ENCODE measurements around the gene PYGO1. TPM values are rescaled to one million over a fixed set of nuclear protein-coding genes. Genes with fewer than 3 reads are reported as not detected.

PYGO1 gene
- total and polyA plus RNA-seq, 4 donors: 0.07 to 2.9 (median 0.16) TPM

DNA sequence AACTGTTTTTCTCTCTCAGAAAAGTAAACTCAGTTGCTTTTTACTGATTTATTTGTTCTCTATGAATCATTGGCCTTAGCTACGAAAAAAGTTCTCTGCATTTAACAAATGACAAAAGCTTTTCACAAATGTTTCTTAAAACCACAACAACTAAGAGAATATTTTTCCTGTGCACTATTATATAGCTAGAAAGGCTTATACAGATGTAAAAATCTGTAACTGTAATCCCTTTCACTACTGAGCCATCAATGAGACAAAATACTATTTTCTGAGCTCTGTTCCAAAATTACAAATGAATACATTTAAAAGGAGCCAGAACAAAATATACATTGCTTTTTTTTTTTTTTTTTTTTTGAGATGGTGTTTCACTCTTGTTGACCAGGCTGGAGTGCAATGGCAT lies 45.6 kb upstream of the PYGO1 start:
- WGBS: 83% methylated on average over 1 of the region's 1 CpG
- Histone ChIP-seq H3K9ac (ENCODE audit: low read depth in 1 of 2, low read length in 2 of 2) (no peak overlapping the region), H3K36me3 (ENCODE audit: control insufficient read depth in 4 of 4, insufficient read depth in 3 of 4, low read depth in 1 of 4, low read length in 3 of 4) (no peaks in the 10 kb centered on the region), H3K4me3 (ENCODE audit: low read depth in 1 of 3, low read length in 3 of 3) (no peak overlapping the region), H3K9me3 (ENCODE audit: control insufficient read depth in 4 of 4, low read length in 3 of 4) (no peaks in the 10 kb centered on the region), H3K27ac (ENCODE audit: low read depth in 1 of 2, low read length in 2 of 2) (no peak overlapping the region), H3K4me1 (ENCODE audit: control insufficient read depth in 4 of 4, insufficient read depth in 4 of 4, low read length in 3 of 4) (no peaks in the 10 kb centered on the region), H3K27me3 (ENCODE audit: control insufficient read depth in 4 of 4, insufficient read depth in 4 of 4, low read length in 3 of 4) (no peaks in the 10 kb centered on the region)
- TF ChIP-seq RAD21 (IDR thresholded peaks at IDR 0.05): no peak
- TF ChIP-seq HNF4G (IDR thresholded peaks at IDR 0.05): no peak
- no peak for TF ChIP-seq FOXA1 (IDR thresholded peaks at IDR 0.05)
- TF ChIP-seq RXRA (IDR thresholded peaks at IDR 0.05): no peak
- no peak for TF ChIP-seq SP1 (IDR thresholded peaks at IDR 0.05)
- TF ChIP-seq CTCF (IDR thresholded peaks at IDR 0.05; ENCODE audit: low read depth, low read length, missing input control): no peak
- TF ChIP-seq REST (IDR thresholded peaks at IDR 0.05): no peak
- TF ChIP-seq FOXA2 (IDR thresholded peaks at IDR 0.05): no peak
- no peak for DNase-seq (ENCODE audit: low spot score)

DNA sequence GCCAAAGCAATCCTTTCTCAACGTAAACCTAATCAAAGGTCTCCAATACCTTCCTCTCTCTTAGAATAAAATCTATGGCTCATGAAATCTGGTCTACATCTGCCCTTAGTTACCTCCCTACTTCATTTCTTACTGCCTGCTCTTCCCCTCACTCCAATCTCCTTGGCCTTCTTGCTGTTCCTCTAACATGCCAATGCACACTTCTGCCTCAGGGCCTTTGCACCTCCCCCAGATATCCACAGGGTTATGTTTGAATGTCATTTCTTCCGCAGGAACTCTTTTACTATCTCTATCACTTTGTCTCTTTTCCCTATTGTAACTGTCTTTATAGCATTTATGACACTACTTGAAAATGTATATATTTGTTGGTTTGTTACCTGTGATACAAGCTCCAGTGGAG lies 44.3 kb upstream of the PYGO1 start:
- Histone ChIP-seq H3K9ac (ENCODE audit: low read depth in 1 of 2, low read length in 2 of 2) (no peak overlapping the region), H3K27me3 (ENCODE audit: control insufficient read depth in 4 of 4, insufficient read depth in 4 of 4, low read length in 3 of 4) (no peaks in the 10 kb centered on the region), H3K9me3 (ENCODE audit: control insufficient read depth in 4 of 4, low read length in 3 of 4) (no peaks in the 10 kb centered on the region), H3K27ac (ENCODE audit: low read depth in 1 of 2, low read length in 2 of 2) (no peak overlapping the region), H3K36me3 (ENCODE audit: control insufficient read depth in 4 of 4, insufficient read depth in 3 of 4, low read depth in 1 of 4, low read length in 3 of 4) (no peaks in the 10 kb centered on the region), H3K4me3 (ENCODE audit: low read depth in 1 of 3, low read length in 3 of 3) (no peak overlapping the region), H3K4me1 (ENCODE audit: control insufficient read depth in 4 of 4, insufficient read depth in 4 of 4, low read length in 3 of 4) (no peaks in the 10 kb centered on the region)
- no peak for DNase-seq (ENCODE audit: low spot score)
- 86% methylated on average over 2 of the region's 2 CpGs for whole genome bisulfite sequencing
- TF ChIP-seq ZBTB33 (IDR thresholded peaks at IDR 0.05): no peak
- no peak for TF ChIP-seq FOXA2 (IDR thresholded peaks at IDR 0.05)
- TF ChIP-seq, protein P1, sequence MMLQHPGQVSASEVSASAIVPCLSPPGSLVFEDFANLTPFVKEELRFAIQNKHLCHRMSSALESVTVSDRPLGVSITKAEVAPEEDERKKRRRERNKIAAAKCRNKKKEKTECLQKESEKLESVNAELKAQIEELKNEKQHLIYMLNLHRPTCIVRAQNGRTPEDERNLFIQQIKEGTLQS (IDR thresholded peaks at IDR 0.05): no peak
- TF ChIP-seq CTCF (IDR thresholded peaks at IDR 0.05; ENCODE audit: low read depth, low read length, missing input control): no peak
- TF ChIP-seq NR2F2 (IDR thresholded peaks at IDR 0.05): no peak
- TF ChIP-seq SP1 (IDR thresholded peaks at IDR 0.05): no peak
- TF ChIP-seq GABPA (IDR thresholded peaks at IDR 0.05 in 1 of 2, conservative IDR thresholded peaks at IDR 0.05 in 1 of 2): no peak
- no peak for TF ChIP-seq RXRA (IDR thresholded peaks at IDR 0.05)
- no peak for TF ChIP-seq HNF4G (IDR thresholded peaks at IDR 0.05)
- no peak for TF ChIP-seq RAD21 (IDR thresholded peaks at IDR 0.05)
- no peak for TF ChIP-seq TAF1 (conservative IDR thresholded peaks at IDR 0.05)
- no peak for TF ChIP-seq JUND (IDR thresholded peaks at IDR 0.05)
- TF ChIP-seq YY1 (IDR thresholded peaks at IDR 0.05): no peak
- no peak for TF ChIP-seq REST (IDR thresholded peaks at IDR 0.05)
- no peak for TF ChIP-seq MAX (IDR thresholded peaks at IDR 0.05)
- TF ChIP-seq FOXA1 (IDR thresholded peaks at IDR 0.05): no peak
- no peak for TF ChIP-seq EGR1 (IDR thresholded peaks at IDR 0.05; ENCODE audit: low read depth in 2 of 2)
- no peak for TF ChIP-seq HNF4A (conservative IDR thresholded peaks at IDR 0.05)
